Panc1 (cell line): ENCODE measurements around the gene LRRC23. TPM values are rescaled to one million over a fixed set of nuclear protein-coding genes. Genes with fewer than 3 reads are reported as not detected.
"Not testable (repeated sequence)": the region's sequence is repeated elsewhere in the genome, so short reads cannot be mapped to it uniquely, and the experiment has no call there.

Source experiments
- ATAC-seq: fragments of 200-7000 bp; cut with Tn5 transposase; 2 replicates; pipeline ENCODE4 v1.9.1; 2020; ENCODE audit warnings: mild to moderate bottlenecking, moderate library complexity
- BruUV-seq: library from RNA; stranded (reverse); fragments of 400-500 nt; replicated peaks from 2 replicates; lab custom pipeline; 2021; lab: Mats Ljungman, UMichigan
- CTCF ChIA-PET: fragments of 300-600 bp; sonication (Branson Sonifier 250); formaldehyde crosslinking; loops from one replicate; lab custom pipeline; 2022; ENCODE audit warnings: antibody characterized with exemption; lab: Charles Lee
- POLR2A ChIA-PET: fragments of 300-600 bp; sonication (Branson Sonifier 250); formaldehyde crosslinking; loops from one replicate; lab custom pipeline; 2022; ENCODE audit warnings: antibody characterized with exemption; lab: Charles Lee
- DNase-seq: peaks from one replicate; pipeline ENCODE4 v3.0.0-alpha.2; 2010; ENCODE audit warnings: low read depth, low spot score
- H3K27ac ChIP-seq: 2 replicates; pipeline ENCODE4 v1.5.1; 2011; ENCODE audit warnings: mild to moderate bottlenecking, low read length, inconsistent platforms
- H3K27me3 ChIP-seq: fragments of 200-500 bp; sonication (Bioruptor generic); 2 replicates; pipeline ENCODE4 v1.6.0; 2014; ENCODE audit warnings: low read length, inconsistent platforms; ENCODE audit not compliant: control insufficient read depth, insufficient read depth
- H3K36me3 ChIP-seq: fragments of 200-500 bp; sonication (Bioruptor generic); 2 replicates; pipeline ENCODE4 v1.5.1; 2014; ENCODE audit warnings: inconsistent platforms, mild to moderate bottlenecking, low read length, moderate library complexity; ENCODE audit not compliant: control insufficient read depth, insufficient read depth
- H3K4me1 ChIP-seq: 2 replicates; pipeline ENCODE4 v1.5.1; 2011; ENCODE audit warnings: inconsistent platforms, mild to moderate bottlenecking, low read length, moderate library complexity; ENCODE audit not compliant: control insufficient read depth, insufficient read depth
- H3K4me3 ChIP-seq, 2 experiments: 2 replicates each; pipeline ENCODE4 v1.5.1; 2011 to 2012; ENCODE audit warnings: low read depth in 2 of 2, low read length in 2 of 2, mild to moderate bottlenecking in 2 of 2, inconsistent platforms in 1 of 2, moderate library complexity in 1 of 2
- H3K9me3 ChIP-seq: fragments of 200-500 bp; sonication (Bioruptor generic); 2 replicates; pipeline ENCODE4 v1.5.1; 2014; ENCODE audit warnings: low read depth, mild to moderate bottlenecking, inconsistent platforms, low read length, moderate library complexity; ENCODE audit not compliant: control insufficient read depth, insufficient read depth
- CTCF ChIP-seq: fragments of 450-650 bp; IDR thresholded peaks from 2 replicates; pipeline ENCODE4 v1.5.1; 2017; ENCODE audit warnings: mild to moderate bottlenecking
- POLR2AphosphoS5 ChIP-seq: IDR thresholded peaks from 2 replicates; pipeline ENCODE4 v1.6.1; 2012; ENCODE audit warnings: mild to moderate bottlenecking, low read depth, low read length, moderate library complexity
- REST ChIP-seq, 2 experiments: IDR thresholded peaks; 2 replicates each; pipeline ENCODE4 v1.6.1; 2011 to 2012; ENCODE audit warnings: low read depth in 2 of 2, control low read depth in 1 of 2, low read length in 1 of 2, mild to moderate bottlenecking in 1 of 2, moderate library complexity in 1 of 2; ENCODE audit not compliant: insufficient read depth in 1 of 2
- SIN3A ChIP-seq: IDR thresholded peaks from 2 replicates; pipeline ENCODE4 v1.6.1; 2012; ENCODE audit warnings: low read depth, mild to moderate bottlenecking, low read length, moderate library complexity, borderline replicate concordance; ENCODE audit not compliant: insufficient read depth
- TCF7L2 ChIP-seq: IDR thresholded peaks from 2 replicates; pipeline ENCODE4 v1.6.1; 2011; ENCODE audit warnings: mild to moderate bottlenecking, low read depth, low read length, inconsistent platforms
- in situ Hi-C: cut with HindIII; loops from 2 replicates; pipeline ENCODE4 v1.10.0; 2016; ENCODE audit warnings: low sequenced_read_pairs, low pct_unique_long_range_greater_than_20kb
- intact Hi-C: fragments of 100-400 bp; cut with micrococcal nuclease; formaldehyde crosslinking; loops from one replicate; pipeline ENCODE4 v1.10.0; 2022; ENCODE audit not compliant: unreplicated experiment
- total RNA-seq: library from RNA; stranded (reverse); gene quantifications from one replicate; pipeline ENCODE4 v1.2.1, GENCODE V29; 2021; ENCODE audit not compliant: unreplicated experiment

LRRC23 gene
- total RNA-seq, 1 experiment from 2014 or later = 6.5 TPM

GRCh38 chr12:6888360-6888759 lies 16.3 kb upstream of the LRRC23 start:
- no peak for ATAC-seq
- no peak overlapping the region for H3K4me3 ChIP-seq
- ChIA-PET CTCF (no interaction called here), POLR2A (no interaction called here)
- no peaks in the 10 kb centered on the region for H3K9me3 ChIP-seq
- BruUV-seq = no TSS peak
- in situ Hi-C loops = no loop called here
- H3K27ac ChIP-seq = no peak overlapping the region
- intact Hi-C loops = no loop called here
- H3K4me1 ChIP-seq = 0 out of 2 replicates have a peak, but pooled peaks cover 4% of the 10 kb centered on the region
- no peaks in the 10 kb centered on the region for H3K27me3 ChIP-seq
- TF ChIP-seq SIN3A = no peak
- TF ChIP-seq TCF7L2 = no peak
- TF ChIP-seq CTCF = no peak
- no peak for TF ChIP-seq POLR2AphosphoS5
- TF ChIP-seq REST (IDR thresholded peaks at IDR 0.05; ENCODE audit: insufficient read depth in 1 of 2, low read depth in 2 of 2, low read length in 1 of 2) = no peak
- H3K36me3 ChIP-seq = no peaks in the 10 kb centered on the region
- DNase-seq = no peak

- BruUV-seq, DNase-seq, in situ Hi-C loops, POLR2A ChIA-PET, intact Hi-C loops, H3K36me3 ChIP-seq, H3K27ac ChIP-seq, CTCF ChIA-PET, H3K4me1 ChIP-seq, H3K4me3 ChIP-seq, H3K9me3 ChIP-seq, ATAC-seq, H3K27me3 ChIP-seq: not testable (repeated sequence)
These were observed 15.8 kb upstream of the LRRC23 start for GRCh38 chr12:6888794-6889193.

GRCh38 chr12:6889775-6890573 lies 14.6 kb upstream of the LRRC23 start:
- POLR2A ChIA-PET, BruUV-seq, CTCF ChIA-PET, H3K27me3 ChIP-seq, DNase-seq, in situ Hi-C loops, H3K4me1 ChIP-seq, H3K36me3 ChIP-seq, ATAC-seq, H3K4me3 ChIP-seq, H3K9me3 ChIP-seq, intact Hi-C loops: not testable (repeated sequence)
- H3K27ac ChIP-seq = peak overlapping the region; percentile 95
